CD4-positive, CD25-positive, alpha-beta regulatory T cell (primary cell): ENCODE measurements around the gene MIPEP. TPM values are rescaled to one million over a fixed set of nuclear protein-coding genes. Genes with fewer than 3 reads are reported as not detected.

Experiments used
- ATAC-seq, 2 donors: fragments of 150-1000 bp; cut with Tn5 transposase; one replicate each; pipeline ENCODE4 v1.10.0; 2021; ENCODE audit warnings: low read depth in 2 of 2, moderate number of reproducible peaks in 2 of 2, moderate library complexity in 1 of 2
- DNase-seq, 3 donors: peaks; one replicate each; pipeline versions ENCODE4 v3.0.0 to v3.0.0-alpha.2; 2012 to 2022; ENCODE audit warnings: mixed read lengths in 1 of 3
- H3K27ac ChIP-seq: one replicate; pipeline ENCODE4 v1.7.0; 2013; ENCODE audit warnings: mild to moderate bottlenecking, low read length; ENCODE audit not compliant: insufficient read depth, poor library complexity, severe bottlenecking
- H3K27me3 ChIP-seq: one replicate; pipeline ENCODE4 v1.7.0; 2013; ENCODE audit warnings: low read length; ENCODE audit not compliant: control insufficient read depth, insufficient read depth
- H3K36me3 ChIP-seq: one replicate; pipeline ENCODE4 v1.7.0; 2013; ENCODE audit warnings: mild to moderate bottlenecking, low read length, moderate library complexity; ENCODE audit not compliant: control insufficient read depth, insufficient read depth
- H3K4me1 ChIP-seq: 2 replicates; pipeline ENCODE4 v1.7.0; 2013; ENCODE audit warnings: mild to moderate bottlenecking, low read length; ENCODE audit not compliant: insufficient read depth, control insufficient read depth, poor library complexity, severe bottlenecking
- H3K4me3 ChIP-seq: one replicate; pipeline ENCODE4 v1.7.0; 2013; ENCODE audit warnings: low read depth, mild to moderate bottlenecking, low read length, moderate library complexity
- H3K9me3 ChIP-seq, 2 experiments: 1 replicate in 1 of 2; 2 replicates in 1 of 2; pipeline ENCODE4 v1.7.0; 2013; ENCODE audit warnings: low read length in 2 of 2, mild to moderate bottlenecking in 1 of 2, moderate library complexity in 1 of 2; ENCODE audit not compliant: control insufficient read depth in 2 of 2
- H3K27ac Mint-ChIP-seq, 3 donors: one replicate each; pipeline ENCODE4 v1.8.0; 2020 to 2022; ENCODE audit warnings: mild to moderate bottlenecking in 3 of 3, mixed read lengths in 3 of 3, moderate library complexity in 2 of 3
- H3K27me3 Mint-ChIP-seq: one replicate; pipeline ENCODE4 v1.8.0; 2022; ENCODE audit warnings: mild to moderate bottlenecking, mixed read lengths
- H3K36me3 Mint-ChIP-seq: one replicate; pipeline ENCODE4 v1.8.0; 2020; ENCODE audit warnings: mixed read lengths
- H3K4me1 Mint-ChIP-seq, 4 donors: one replicate each; pipeline ENCODE4 v1.8.0; 2020 to 2022; ENCODE audit warnings: mixed read lengths in 4 of 4, mild to moderate bottlenecking in 1 of 4
- H3K4me3 Mint-ChIP-seq, 4 donors: one replicate each; pipeline ENCODE4 v1.8.0; 2020 to 2022; ENCODE audit warnings: mild to moderate bottlenecking in 4 of 4, mixed read lengths in 4 of 4, moderate library complexity in 3 of 4
- H3K9me3 Mint-ChIP-seq, 7 donors: one replicate each; pipeline ENCODE4 v1.8.0; 2020 to 2022; ENCODE audit warnings: mixed read lengths in 7 of 7, mild to moderate bottlenecking in 3 of 7, moderate library complexity in 2 of 7
- polyA plus RNA-seq, 4 donors: library from polyadenylated mRNA; unstranded; fragments of 300-500 nt; fragmentation: Illumina TruSeq; gene quantifications; one replicate each; pipeline ENCODE4 v1.2.3, GENCODE V29; 2021
- total RNA-seq: library from RNA; stranded (reverse); gene quantifications from one replicate; pipeline ENCODE4 v1.2.3, GENCODE V29; 2022

Gene MIPEP
- total and polyA plus RNA-seq, 5 donors from 2014 or later = 4.9 to 22.0 (median 19.3) TPM

DNA sequence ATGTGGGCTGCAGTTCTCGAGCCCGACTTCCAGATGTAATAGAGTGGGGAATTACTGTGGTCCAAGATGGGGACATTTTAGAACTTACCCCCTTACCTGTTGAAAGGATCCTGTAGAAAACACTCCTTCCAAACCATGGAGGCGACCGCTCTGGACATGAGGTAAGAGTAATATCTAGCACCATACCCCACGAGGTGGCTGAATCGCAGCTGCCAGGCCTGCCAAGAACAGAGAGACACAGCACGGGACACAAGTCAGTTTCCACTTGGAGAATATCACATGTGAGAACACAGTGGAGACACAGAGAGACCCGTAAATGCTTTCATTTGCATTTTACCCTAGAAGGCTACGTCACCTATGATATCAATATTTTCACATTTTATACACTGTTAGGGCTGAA lies 129.2 kb downstream of the MIPEP start:
- Histone ChIP-seq H3K9me3 (no peaks in the 10 kb centered on the region), H3K27ac (no peak overlapping the region), H3K4me1 (no peaks in the 10 kb centered on the region), H3K27me3 (no peaks in the 10 kb centered on the region), H3K36me3 (no peaks in the 10 kb centered on the region), H3K4me3 (no peak overlapping the region)
- ATAC-seq (no peak), DNase-seq (no peak)
- no peak overlapping the region for H3K27ac Mint-ChIP-seq
- H3K4me1 Mint-ChIP-seq = peaks cover 0 to 4% (median 0%) of the 10 kb centered on the region in 4 donors
- H3K9me3 Mint-ChIP-seq = peaks cover 0 to 1% (median 0%) of the 10 kb centered on the region in 7 donors
- peaks cover 13% of the 10 kb centered on the region for H3K36me3 Mint-ChIP-seq
- no peak overlapping the region for H3K4me3 Mint-ChIP-seq
- no peaks in the 10 kb centered on the region for H3K27me3 Mint-ChIP-seq

DNA sequence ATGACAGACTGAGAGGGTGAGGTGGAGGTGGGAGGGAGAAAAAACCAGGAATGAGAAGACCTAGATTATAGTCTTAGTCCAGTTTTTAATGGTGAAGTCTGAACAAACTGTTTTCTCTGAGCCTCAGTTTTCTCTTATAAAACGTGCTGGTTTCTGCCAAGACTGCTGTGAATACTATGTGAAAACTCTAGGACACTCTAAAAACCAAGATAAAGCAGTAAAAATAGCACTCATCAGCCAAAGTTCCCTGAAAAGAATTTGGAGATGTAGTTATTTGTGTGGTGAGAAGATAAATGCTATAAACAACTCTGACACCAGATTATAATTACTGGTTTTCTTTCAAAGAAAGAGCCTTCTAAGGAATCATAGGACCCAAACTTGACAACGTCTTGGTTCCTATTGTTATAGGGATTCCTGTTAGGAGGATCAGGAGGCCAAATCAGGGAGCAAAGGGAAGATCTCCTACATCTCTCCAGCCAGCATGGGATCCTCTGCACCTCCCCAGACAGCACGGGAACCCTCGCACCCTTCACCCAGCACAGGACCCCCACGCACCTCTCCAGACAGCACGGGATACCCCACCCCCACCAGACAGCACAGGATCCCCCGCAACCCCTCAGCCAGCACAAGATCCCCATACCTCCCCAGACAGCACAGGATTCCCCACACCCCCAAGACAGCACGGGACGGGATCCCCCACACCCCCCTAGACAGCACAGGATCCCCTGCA lies 130.2 kb downstream of the MIPEP start:
- Mint-ChIP-seq H3K36me3 (peaks cover 17% of the 10 kb centered on the region), H3K9me3 (peaks cover 0 to 1% (median 0%) of the 10 kb centered on the region in 7 donors), H3K4me1 (peaks cover 0 to 11% (median 3%) of the 10 kb centered on the region in 4 donors), H3K27ac (peak overlapping the region in 1 of 3 donors; percentile 32), H3K27me3 (no peaks in the 10 kb centered on the region), H3K4me3 (no peak overlapping the region)
- Histone ChIP-seq H3K9me3 (no peaks in the 10 kb centered on the region), H3K4me3 (no peak overlapping the region), H3K27ac (no peak overlapping the region), H3K36me3 (no peaks in the 10 kb centered on the region), H3K4me1 (no peaks in the 10 kb centered on the region), H3K27me3 (no peaks in the 10 kb centered on the region)
- DNase-seq (no peak), ATAC-seq (no peak)

DNA sequence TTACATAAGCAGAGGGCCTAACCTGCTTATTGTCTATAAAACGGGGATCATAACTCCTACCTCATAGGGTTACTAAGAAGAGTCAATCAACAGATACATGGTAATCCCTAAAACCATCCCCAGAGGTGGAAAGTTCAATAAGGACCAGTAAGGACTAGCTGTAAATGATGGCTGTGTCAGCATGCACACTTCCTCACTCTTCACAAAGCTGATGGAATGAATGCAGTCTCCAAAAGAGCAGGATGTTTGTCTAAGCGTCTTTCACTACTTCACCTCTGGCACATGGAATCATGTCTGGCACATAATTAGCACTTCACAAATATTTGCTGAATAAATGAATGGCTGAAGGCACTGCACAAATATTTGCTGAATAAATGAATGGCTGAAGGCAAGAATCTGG lies 134.2 kb downstream of the MIPEP start:
- H3K4me3 ChIP-seq = no peak overlapping the region
- no peaks in the 10 kb centered on the region for H3K36me3 ChIP-seq
- Mint-ChIP-seq H3K36me3 (peaks cover 26% of the 10 kb centered on the region), H3K4me3 (no peak overlapping the region), H3K27ac (peak overlapping the region in 1 of 3 donors; percentile 52), H3K27me3 (no peaks in the 10 kb centered on the region), H3K4me1 (peaks cover 6 to 28% (median 12%) of the 10 kb centered on the region in 4 donors), H3K9me3 (peaks cover 0 to 1% (median 0%) of the 10 kb centered on the region in 7 donors)
- H3K27me3 ChIP-seq = no peaks in the 10 kb centered on the region
- H3K9me3 ChIP-seq = no peaks in the 10 kb centered on the region
- H3K4me1 ChIP-seq = no peaks in the 10 kb centered on the region
- ATAC-seq = no peak
- H3K27ac ChIP-seq = no peak overlapping the region
- DNase-seq = no peak

DNA sequence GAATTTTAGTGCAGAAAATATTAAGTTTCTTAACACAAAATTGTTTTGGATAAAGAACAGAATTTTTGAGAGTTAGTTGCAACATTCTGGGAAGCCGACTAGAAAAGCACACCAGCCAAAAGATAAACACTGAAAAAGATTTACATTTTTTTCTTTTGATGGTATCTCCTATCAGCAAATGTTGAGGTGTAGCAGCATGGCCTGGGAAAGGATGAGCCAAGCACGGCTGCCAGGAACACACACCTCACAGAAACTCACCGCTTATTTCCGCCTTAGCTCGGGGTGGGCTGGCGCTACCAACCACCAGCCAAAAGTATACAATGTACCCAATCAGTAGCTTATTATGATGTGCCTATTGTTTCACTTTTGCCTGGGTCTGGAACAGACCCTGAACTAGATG lies 134.7 kb downstream of the MIPEP start:
- Mint-ChIP-seq H3K4me3 (no peak overlapping the region), H3K36me3 (peaks cover 29% of the 10 kb centered on the region), H3K27ac (peak overlapping the region in 1 of 3 donors; percentile 52), H3K4me1 (peaks cover 6 to 28% (median 12%) of the 10 kb centered on the region in 4 donors), H3K27me3 (no peaks in the 10 kb centered on the region), H3K9me3 (peaks cover 0 to 1% (median 0%) of the 10 kb centered on the region in 7 donors)
- DNase-seq = no peak
- Histone ChIP-seq H3K36me3 (no peaks in the 10 kb centered on the region), H3K27me3 (no peaks in the 10 kb centered on the region), H3K4me3 (no peak overlapping the region), H3K9me3 (no peaks in the 10 kb centered on the region), H3K4me1 (no peaks in the 10 kb centered on the region), H3K27ac (no peak overlapping the region)
- no peak for ATAC-seq

DNA sequence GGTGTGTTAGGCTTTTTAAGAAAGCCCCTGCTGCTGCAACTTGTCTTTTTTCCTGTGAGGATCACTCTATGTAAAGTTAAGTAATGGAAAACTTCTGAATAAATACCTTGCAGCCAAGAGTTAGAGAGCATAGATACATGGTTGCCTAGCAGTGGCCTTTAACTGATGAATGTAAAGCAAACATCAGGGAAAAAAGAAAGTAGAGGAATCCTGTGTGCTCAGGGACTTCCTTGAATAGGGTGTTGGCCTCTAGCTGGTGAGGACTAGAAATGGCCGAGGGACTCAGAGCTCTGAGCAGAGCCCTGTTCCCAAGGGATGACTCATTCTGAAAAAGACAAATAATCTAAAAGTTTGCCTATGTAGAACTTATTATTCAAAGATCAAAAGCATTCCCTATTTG lies 135.7 kb downstream of the MIPEP start:
- DNase-seq (no peak), ATAC-seq (no peak)
- Histone ChIP-seq H3K27ac (no peak overlapping the region), H3K36me3 (no peaks in the 10 kb centered on the region), H3K4me1 (no peaks in the 10 kb centered on the region), H3K4me3 (no peak overlapping the region), H3K9me3 (no peaks in the 10 kb centered on the region), H3K27me3 (no peaks in the 10 kb centered on the region)
- Mint-ChIP-seq H3K9me3 (peaks cover 0 to 1% (median 0%) of the 10 kb centered on the region in 7 donors), H3K27ac (peak overlapping the region in 1 of 3 donors; percentile 71), H3K36me3 (peaks cover 24% of the 10 kb centered on the region), H3K4me3 (no peak overlapping the region), H3K27me3 (no peaks in the 10 kb centered on the region), H3K4me1 (peaks cover 6 to 28% (median 12%) of the 10 kb centered on the region in 4 donors)

DNA sequence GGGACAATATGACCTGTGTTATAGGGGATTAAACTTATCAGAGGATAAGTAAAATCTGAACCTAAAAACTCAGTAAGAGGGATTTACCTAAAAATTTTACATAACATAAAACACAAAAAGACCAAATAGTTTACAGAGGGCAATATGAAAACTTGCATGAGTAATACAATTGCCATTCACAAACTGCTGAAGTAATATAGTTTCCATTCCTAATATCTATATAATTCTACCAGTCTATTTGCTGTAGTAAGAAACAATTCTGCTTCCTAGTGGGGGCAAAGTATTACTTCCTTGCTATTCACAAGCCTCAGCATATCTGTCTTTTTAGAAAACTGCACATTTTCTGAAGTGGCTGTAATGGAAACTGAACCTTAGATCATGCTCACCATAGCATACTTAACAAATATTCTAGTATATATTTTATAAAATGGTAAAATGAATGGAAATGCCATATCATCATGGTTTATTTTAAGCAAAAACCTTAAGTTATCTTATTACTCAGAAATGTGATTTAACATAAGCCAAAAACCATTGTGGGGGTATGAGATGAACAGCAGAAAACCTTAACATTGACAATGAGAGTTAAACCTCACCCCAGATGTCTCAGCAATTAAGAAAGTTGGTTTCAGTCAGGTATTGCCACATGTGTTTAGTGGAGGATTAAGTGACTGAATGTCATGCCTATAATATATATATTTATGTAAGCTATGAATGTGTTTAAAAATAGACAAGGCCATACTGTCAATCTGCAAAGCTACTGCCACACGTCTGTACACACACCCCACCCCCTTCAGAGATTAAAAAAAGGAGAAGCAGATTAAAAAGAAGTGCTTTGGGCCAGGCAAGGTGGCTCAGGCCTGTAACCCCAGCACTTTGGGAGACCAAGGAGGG lies 136.8 kb downstream of the MIPEP start:
- H3K27ac ChIP-seq = no peak overlapping the region
- no peaks in the 10 kb centered on the region for H3K27me3 Mint-ChIP-seq
- H3K4me3 ChIP-seq = no peak overlapping the region
- no peaks in the 10 kb centered on the region for H3K9me3 ChIP-seq
- ATAC-seq (no peak), DNase-seq (no peak)
- H3K27me3 ChIP-seq = no peaks in the 10 kb centered on the region
- H3K36me3 ChIP-seq = no peaks in the 10 kb centered on the region
- no peak overlapping the region for H3K4me3 Mint-ChIP-seq
- H3K4me1 Mint-ChIP-seq = peaks cover 7 to 28% (median 12%) of the 10 kb centered on the region in 4 donors
- H3K27ac Mint-ChIP-seq = no peak overlapping the region
- H3K9me3 Mint-ChIP-seq = peaks cover 0 to 1% (median 0%) of the 10 kb centered on the region in 7 donors
- peaks cover 27% of the 10 kb centered on the region for H3K36me3 Mint-ChIP-seq
- no peaks in the 10 kb centered on the region for H3K4me1 ChIP-seq

DNA sequence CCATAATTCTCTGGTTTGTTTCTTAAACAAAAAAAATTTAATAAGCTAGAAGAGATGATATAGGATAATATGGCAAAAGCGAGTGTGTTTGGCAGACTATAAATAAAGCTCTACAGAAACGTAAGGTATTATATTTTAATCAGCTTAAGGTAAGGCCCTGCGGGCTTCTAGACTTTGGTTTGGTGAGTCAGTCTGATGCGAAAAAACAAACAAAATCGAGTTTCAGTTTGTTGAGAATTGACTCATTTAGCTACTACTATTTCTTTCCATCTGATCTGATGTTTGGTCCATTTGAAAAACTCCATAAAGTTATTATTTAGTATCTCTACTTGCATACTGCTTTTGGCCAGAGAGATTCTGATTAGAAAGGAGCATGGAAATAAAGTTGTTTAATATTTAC lies 138.0 kb downstream of the MIPEP start:
- no peak for ATAC-seq
- Mint-ChIP-seq H3K4me3 (no peak overlapping the region), H3K27ac (no peak overlapping the region), H3K36me3 (peaks cover 27% of the 10 kb centered on the region), H3K9me3 (no peaks in the 10 kb centered on the region), H3K4me1 (peaks cover 8 to 28% (median 12%) of the 10 kb centered on the region in 4 donors), H3K27me3 (no peaks in the 10 kb centered on the region)
- peak in 1 of 3 donors; percentile 13 for DNase-seq
- Histone ChIP-seq H3K9me3 (no peaks in the 10 kb centered on the region), H3K4me1 (no peaks in the 10 kb centered on the region), H3K4me3 (no peak overlapping the region), H3K27ac (no peak overlapping the region), H3K36me3 (no peaks in the 10 kb centered on the region), H3K27me3 (no peaks in the 10 kb centered on the region)
